ENCODE results near the gene POMP. TPM values are rescaled to one million over a fixed set of nuclear protein-coding genes. Genes with fewer than 3 reads are reported as not detected.

Gene POMP
- polyA plus RNA-seq, 2 of the 4 experiments (the other 2 are of a cell fraction) = 105 to 111 TPM

GRCh38 chr13:28653111-28653510 lies 5.8 kb upstream of the POMP start:
- Histone ChIP-seq H3K4me3 (no peak overlapping the region), H3K27ac (no peak overlapping the region), H3K4me1 (peaks cover 9% of the 10 kb centered on the region; the same call in 1 of the 3 replicates), H3K4me2 (no peak overlapping the region), H3K9me3 (no peaks in the 10 kb centered on the region)
- CTCF ChIA-PET = no interaction called here
- ATAC-seq = no peak
- WGBS (ENCODE audit: missing lambda C conversion rate) = 90% methylated on average over 1 of the region's 1 CpG
- FAIRE-seq = no peak
- no peak for DNase-seq (ENCODE audit: low read depth in 1 of 2, low spot score in 1 of 2)
- POLR2A ChIA-PET = no interaction called here
- TF ChIP-seq RFX5 (IDR thresholded peaks at IDR 0.05) (no peak), ESRRA (IDR thresholded peaks at IDR 0.05; ENCODE audit: borderline replicate concordance, low read length) (no peak), CBX8 (IDR thresholded peaks at IDR 0.05) (no peak), ZSCAN20 (CRISPR knock-in tag; IDR thresholded peaks at IDR 0.05) (no peak), KDM1A (IDR thresholded peaks at IDR 0.05; ENCODE audit: low read depth) (no peak), SREBF2 (IDR thresholded peaks at IDR 0.05) (no peak), EHMT2 (IDR thresholded peaks at IDR 0.05; ENCODE audit: low read depth) (no peak), TP53 (CRISPR knock-in tag; IDR thresholded peaks at IDR 0.05) (no peak), ZNF302 (CRISPR knock-in tag; IDR thresholded peaks at IDR 0.05) (no peak), FOSL2 (IDR thresholded peaks at IDR 0.05) (no peak), FOSL2 (CRISPR knock-in tag; IDR thresholded peaks at IDR 0.05) (no peak), FOSB (CRISPR knock-in tag; IDR thresholded peaks at IDR 0.05) (no peak), EHF (CRISPR knock-in tag; IDR thresholded peaks at IDR 0.05) (no peak), NR3C1 (IDR thresholded peaks at IDR 0.05) (no peak), NFE2L2 (conservative IDR thresholded peaks at IDR 0.05; ENCODE audit: low read length) (no peak)
- TF ChIP-seq, protein P1, sequence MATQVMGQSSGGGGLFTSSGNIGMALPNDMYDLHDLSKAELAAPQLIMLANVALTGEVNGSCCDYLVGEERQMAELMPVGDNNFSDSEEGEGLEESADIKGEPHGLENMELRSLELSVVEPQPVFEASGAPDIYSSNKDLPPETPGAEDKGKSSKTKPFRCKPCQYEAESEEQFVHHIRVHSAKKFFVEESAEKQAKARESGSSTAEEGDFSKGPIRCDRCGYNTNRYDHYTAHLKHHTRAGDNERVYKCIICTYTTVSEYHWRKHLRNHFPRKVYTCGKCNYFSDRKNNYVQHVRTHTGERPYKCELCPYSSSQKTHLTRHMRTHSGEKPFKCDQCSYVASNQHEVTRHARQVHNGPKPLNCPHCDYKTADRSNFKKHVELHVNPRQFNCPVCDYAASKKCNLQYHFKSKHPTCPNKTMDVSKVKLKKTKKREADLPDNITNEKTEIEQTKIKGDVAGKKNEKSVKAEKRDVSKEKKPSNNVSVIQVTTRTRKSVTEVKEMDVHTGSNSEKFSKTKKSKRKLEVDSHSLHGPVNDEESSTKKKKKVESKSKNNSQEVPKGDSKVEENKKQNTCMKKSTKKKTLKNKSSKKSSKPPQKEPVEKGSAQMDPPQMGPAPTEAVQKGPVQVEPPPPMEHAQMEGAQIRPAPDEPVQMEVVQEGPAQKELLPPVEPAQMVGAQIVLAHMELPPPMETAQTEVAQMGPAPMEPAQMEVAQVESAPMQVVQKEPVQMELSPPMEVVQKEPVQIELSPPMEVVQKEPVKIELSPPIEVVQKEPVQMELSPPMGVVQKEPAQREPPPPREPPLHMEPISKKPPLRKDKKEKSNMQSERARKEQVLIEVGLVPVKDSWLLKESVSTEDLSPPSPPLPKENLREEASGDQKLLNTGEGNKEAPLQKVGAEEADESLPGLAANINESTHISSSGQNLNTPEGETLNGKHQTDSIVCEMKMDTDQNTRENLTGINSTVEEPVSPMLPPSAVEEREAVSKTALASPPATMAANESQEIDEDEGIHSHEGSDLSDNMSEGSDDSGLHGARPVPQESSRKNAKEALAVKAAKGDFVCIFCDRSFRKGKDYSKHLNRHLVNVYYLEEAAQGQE (IDR thresholded peaks at IDR 0.05) = no peak
- TF ChIP-seq, protein P2, sequence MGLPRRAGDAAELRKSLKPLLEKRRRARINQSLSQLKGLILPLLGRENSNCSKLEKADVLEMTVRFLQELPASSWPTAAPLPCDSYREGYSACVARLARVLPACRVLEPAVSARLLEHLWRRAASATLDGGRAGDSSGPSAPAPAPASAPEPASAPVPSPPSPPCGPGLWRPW (IDR thresholded peaks at IDR 0.05) = no peak
- TF ChIP-seq, protein P3, sequence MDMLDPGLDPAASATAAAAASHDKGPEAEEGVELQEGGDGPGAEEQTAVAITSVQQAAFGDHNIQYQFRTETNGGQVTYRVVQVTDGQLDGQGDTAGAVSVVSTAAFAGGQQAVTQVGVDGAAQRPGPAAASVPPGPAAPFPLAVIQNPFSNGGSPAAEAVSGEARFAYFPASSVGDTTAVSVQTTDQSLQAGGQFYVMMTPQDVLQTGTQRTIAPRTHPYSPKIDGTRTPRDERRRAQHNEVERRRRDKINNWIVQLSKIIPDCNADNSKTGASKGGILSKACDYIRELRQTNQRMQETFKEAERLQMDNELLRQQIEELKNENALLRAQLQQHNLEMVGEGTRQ (IDR thresholded peaks at IDR 0.05) = no peak
- TF ChIP-seq, protein P4, sequence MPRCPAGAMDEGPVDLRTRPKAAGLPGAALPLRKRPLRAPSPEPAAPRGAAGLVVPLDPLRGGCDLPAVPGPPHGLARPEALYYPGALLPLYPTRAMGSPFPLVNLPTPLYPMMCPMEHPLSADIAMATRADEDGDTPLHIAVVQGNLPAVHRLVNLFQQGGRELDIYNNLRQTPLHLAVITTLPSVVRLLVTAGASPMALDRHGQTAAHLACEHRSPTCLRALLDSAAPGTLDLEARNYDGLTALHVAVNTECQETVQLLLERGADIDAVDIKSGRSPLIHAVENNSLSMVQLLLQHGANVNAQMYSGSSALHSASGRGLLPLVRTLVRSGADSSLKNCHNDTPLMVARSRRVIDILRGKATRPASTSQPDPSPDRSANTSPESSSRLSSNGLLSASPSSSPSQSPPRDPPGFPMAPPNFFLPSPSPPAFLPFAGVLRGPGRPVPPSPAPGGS (IDR thresholded peaks at IDR 0.05) = no peak
- TF ChIP-seq, protein P5, sequence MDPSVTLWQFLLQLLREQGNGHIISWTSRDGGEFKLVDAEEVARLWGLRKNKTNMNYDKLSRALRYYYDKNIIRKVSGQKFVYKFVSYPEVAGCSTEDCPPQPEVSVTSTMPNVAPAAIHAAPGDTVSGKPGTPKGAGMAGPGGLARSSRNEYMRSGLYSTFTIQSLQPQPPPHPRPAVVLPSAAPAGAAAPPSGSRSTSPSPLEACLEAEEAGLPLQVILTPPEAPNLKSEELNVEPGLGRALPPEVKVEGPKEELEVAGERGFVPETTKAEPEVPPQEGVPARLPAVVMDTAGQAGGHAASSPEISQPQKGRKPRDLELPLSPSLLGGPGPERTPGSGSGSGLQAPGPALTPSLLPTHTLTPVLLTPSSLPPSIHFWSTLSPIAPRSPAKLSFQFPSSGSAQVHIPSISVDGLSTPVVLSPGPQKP (IDR thresholded peaks at IDR 0.05; ENCODE audit: low read depth, low read length) = no peak

- no peaks in the 10 kb centered on the region for H3K9me3 ChIP-seq
- no peak overlapping the region for H3K27ac ChIP-seq
- peaks cover 9% of the 10 kb centered on the region; the same call in 1 of the 3 replicates for H3K4me1 ChIP-seq
- WGBS (ENCODE audit: missing lambda C conversion rate) = 91% methylated on average over 1 of the region's 1 CpG
- FAIRE-seq (no peak), DNase-seq (ENCODE audit: low read depth in 1 of 2, low spot score in 1 of 2) (no peak), ATAC-seq (no peak)
- ChIA-PET POLR2A (no interaction called here), CTCF (interaction anchor here (1.5 kb wide), 1 partner anchor 140 kb away, joined by 3 read pairs; no protein-coding TSS in a partner anchor)
- no peak overlapping the region for H3K4me3 ChIP-seq
- no peak overlapping the region for H3K4me2 ChIP-seq
- TF ChIP-seq TFCP2L1 (CRISPR knock-in tag; IDR thresholded peaks at IDR 0.05) (no peak), JUNB (IDR thresholded peaks at IDR 0.05) (no peak), CEBPB (IDR thresholded peaks at IDR 0.05) (no peak), HDAC2 (IDR thresholded peaks at IDR 0.05) (no peak), RCOR1 (IDR thresholded peaks at IDR 0.05; ENCODE audit: low read depth, low read length) (no peak), KDM1A (IDR thresholded peaks at IDR 0.05; ENCODE audit: low read depth) (no peak), CBX8 (IDR thresholded peaks at IDR 0.05) (no peak), RARB (CRISPR knock-in tag; IDR thresholded peaks at IDR 0.05) (no peak)
Measured at GRCh38 chr13:28654276-28654675, 4.7 kb upstream of the POMP start.

Measured in A549 (cell line).